Neural cell (in vitro differentiated cells): ENCODE measurements around the gene CASZ1.

Experiments used
- CTCF ChIP-seq: fragments of 450-650 bp; IDR thresholded peaks from 2 replicates; pipeline ENCODE4 v1.5.1; 2014; ENCODE audit warnings: antibody characterized with exemption, mild to moderate bottlenecking, moderate library complexity; ENCODE audit not compliant: poor library complexity, severe bottlenecking
- EP300 ChIP-seq: fragments of 450-650 bp; conservative IDR thresholded peaks from 2 replicates; pipeline ENCODE4 v1.6.1; 2014; ENCODE audit warnings: antibody characterized with exemption, mild to moderate bottlenecking, moderate library complexity; ENCODE audit not compliant: poor library complexity, severe bottlenecking
- EZH2 ChIP-seq: fragments of 200-600, 300-800 bp; shearing (Covaris generic), sonication (generic); IDR thresholded peaks from 2 replicates; pipeline ENCODE4 v1.6.1; 2014; ENCODE audit warnings: antibody characterized with exemption, low read length, borderline replicate concordance, mild to moderate bottlenecking; ENCODE audit not compliant: insufficient read depth, poor library complexity, severe bottlenecking
- POLR2AphosphoS5 ChIP-seq: IDR thresholded peaks from 2 replicates; pipeline ENCODE4 v1.6.1; 2012
- RAD21 ChIP-seq: fragments of 450-650 bp; conservative IDR thresholded peaks from 2 replicates; pipeline ENCODE4 v1.6.1; 2014; ENCODE audit warnings: antibody characterized with exemption, mild to moderate bottlenecking, moderate library complexity
- TAF1 ChIP-seq: IDR thresholded peaks from 2 replicates; pipeline ENCODE4 v1.6.1; 2012; ENCODE audit warnings: low read depth
- TF ChIP-seq, protein P1 (sequence below): IDR thresholded peaks from 2 replicates; pipeline ENCODE4 v1.6.1; 2012; ENCODE audit warnings: borderline replicate concordance

- TF ChIP-seq CTCF: no peak
- TF ChIP-seq, protein P1, sequence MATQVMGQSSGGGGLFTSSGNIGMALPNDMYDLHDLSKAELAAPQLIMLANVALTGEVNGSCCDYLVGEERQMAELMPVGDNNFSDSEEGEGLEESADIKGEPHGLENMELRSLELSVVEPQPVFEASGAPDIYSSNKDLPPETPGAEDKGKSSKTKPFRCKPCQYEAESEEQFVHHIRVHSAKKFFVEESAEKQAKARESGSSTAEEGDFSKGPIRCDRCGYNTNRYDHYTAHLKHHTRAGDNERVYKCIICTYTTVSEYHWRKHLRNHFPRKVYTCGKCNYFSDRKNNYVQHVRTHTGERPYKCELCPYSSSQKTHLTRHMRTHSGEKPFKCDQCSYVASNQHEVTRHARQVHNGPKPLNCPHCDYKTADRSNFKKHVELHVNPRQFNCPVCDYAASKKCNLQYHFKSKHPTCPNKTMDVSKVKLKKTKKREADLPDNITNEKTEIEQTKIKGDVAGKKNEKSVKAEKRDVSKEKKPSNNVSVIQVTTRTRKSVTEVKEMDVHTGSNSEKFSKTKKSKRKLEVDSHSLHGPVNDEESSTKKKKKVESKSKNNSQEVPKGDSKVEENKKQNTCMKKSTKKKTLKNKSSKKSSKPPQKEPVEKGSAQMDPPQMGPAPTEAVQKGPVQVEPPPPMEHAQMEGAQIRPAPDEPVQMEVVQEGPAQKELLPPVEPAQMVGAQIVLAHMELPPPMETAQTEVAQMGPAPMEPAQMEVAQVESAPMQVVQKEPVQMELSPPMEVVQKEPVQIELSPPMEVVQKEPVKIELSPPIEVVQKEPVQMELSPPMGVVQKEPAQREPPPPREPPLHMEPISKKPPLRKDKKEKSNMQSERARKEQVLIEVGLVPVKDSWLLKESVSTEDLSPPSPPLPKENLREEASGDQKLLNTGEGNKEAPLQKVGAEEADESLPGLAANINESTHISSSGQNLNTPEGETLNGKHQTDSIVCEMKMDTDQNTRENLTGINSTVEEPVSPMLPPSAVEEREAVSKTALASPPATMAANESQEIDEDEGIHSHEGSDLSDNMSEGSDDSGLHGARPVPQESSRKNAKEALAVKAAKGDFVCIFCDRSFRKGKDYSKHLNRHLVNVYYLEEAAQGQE: no peak
- no peak for TF ChIP-seq TAF1
- no peak for TF ChIP-seq EP300
- no peak for TF ChIP-seq RAD21
- TF ChIP-seq EZH2: no peak
- TF ChIP-seq POLR2AphosphoS5: no peak
Measured at GRCh38 chr1:10635085-10635896, 161.2 kb downstream of the CASZ1 start.
